Measurements from ENCODE around the gene DHFR.
"Not testable (repeated sequence)": the region's sequence is repeated elsewhere in the genome, so short reads cannot be mapped to it uniquely, and the experiment has no call there.

The DHFR gene

DNA sequence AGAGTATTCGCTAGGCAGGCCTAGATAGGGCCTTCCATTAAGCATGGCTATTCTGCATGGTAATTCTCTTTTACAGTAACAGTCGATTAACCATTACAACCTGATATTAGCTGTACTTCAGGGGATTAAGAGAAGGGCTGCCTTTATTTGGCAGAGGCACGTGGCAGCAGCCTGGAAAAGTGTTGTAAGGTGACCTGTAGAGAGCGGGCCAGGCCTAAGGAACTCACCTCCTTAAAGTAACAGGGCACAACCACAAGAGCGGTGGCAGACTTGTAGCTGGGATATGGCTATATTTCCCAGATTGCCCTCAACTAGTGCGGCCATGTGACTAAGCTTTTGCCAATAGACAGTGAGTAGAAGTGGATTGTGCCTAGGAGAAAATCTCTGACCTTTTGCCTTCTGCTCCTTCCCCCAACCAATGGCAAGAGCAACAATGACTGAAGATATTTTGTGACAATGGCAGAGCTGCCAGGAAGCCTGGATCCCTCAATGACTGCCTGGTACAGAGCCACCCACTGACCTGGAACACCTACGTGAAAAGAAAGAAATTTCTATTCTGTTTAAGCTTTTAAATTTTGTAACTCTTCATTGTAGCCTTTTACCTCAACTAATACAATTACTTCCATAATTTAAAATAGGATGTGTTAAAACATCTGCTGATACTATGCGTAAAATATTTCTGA is 65.8 kb downstream of the DHFR start:
- no peak for DNase-seq (ENCODE audit: low spot score)
- TF ChIP-seq, protein P1, sequence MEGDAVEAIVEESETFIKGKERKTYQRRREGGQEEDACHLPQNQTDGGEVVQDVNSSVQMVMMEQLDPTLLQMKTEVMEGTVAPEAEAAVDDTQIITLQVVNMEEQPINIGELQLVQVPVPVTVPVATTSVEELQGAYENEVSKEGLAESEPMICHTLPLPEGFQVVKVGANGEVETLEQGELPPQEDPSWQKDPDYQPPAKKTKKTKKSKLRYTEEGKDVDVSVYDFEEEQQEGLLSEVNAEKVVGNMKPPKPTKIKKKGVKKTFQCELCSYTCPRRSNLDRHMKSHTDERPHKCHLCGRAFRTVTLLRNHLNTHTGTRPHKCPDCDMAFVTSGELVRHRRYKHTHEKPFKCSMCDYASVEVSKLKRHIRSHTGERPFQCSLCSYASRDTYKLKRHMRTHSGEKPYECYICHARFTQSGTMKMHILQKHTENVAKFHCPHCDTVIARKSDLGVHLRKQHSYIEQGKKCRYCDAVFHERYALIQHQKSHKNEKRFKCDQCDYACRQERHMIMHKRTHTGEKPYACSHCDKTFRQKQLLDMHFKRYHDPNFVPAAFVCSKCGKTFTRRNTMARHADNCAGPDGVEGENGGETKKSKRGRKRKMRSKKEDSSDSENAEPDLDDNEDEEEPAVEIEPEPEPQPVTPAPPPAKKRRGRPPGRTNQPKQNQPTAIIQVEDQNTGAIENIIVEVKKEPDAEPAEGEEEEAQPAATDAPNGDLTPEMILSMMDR (conservative IDR thresholded peaks at IDR 0.05; ENCODE audit: low read depth), result no peak
- ChIA-PET POLR2A (ENCODE audit: low non-redundant PET) (no interaction called here), CTCF (no interaction called here)
- H3K27ac ChIP-seq, result no peak overlapping the region

DNA sequence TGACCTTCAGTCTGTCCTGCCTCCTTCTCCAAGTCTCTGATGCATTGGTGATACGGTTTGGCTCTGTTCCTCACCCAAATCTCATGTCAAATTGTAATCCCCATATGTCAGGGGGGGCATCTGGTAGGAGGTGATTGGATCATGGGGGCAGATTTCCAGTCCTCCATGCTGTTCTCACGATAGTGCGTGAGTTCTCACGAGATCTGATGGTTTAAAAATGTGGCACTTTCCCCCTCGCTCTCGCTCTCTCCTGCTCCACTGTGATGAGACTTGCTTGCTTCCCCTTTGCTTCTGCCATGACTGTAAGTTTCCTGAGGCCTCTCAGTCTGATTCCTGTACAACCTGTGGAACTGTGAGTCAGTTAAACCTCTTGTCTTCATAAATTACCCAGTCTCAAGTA is 70.0 kb downstream of the DHFR start:
- ChIA-PET CTCF (interaction anchor here (0.6 kb wide), 1 partner anchor 14 kb away, joined by 3 read pairs; no protein-coding TSS in a partner anchor), POLR2A (ENCODE audit: low non-redundant PET) (no interaction called here)
- TF ChIP-seq, protein P1 (conservative IDR thresholded peaks at IDR 0.05; ENCODE audit: low read depth), result no peak
- no peak overlapping the region for H3K27ac ChIP-seq
- DNase-seq (ENCODE audit: low spot score), result no peak

DNA sequence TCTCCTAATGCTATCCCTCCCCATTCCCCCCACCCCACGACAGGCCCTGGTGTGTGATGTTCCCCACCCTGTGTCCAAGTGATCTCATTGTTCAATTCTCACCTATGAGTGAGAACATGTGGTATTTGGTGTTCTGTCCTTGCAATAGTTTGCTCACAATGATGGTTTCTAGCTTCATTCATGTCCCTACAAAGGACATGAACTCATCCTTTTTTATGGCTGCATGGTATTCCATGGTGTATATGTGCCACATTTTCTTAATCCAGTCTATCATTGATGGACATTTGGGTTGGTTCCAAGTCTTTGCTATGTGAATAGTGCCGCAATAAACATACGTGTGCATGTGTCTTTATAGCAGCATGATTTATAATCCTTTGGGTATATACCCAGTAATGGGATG is 74.5 kb downstream of the DHFR start:
- DNase-seq (ENCODE audit: low spot score); POLR2A ChIA-PET (ENCODE audit: low non-redundant PET); H3K27ac ChIP-seq; CTCF ChIA-PET: not testable (repeated sequence)

DNA sequence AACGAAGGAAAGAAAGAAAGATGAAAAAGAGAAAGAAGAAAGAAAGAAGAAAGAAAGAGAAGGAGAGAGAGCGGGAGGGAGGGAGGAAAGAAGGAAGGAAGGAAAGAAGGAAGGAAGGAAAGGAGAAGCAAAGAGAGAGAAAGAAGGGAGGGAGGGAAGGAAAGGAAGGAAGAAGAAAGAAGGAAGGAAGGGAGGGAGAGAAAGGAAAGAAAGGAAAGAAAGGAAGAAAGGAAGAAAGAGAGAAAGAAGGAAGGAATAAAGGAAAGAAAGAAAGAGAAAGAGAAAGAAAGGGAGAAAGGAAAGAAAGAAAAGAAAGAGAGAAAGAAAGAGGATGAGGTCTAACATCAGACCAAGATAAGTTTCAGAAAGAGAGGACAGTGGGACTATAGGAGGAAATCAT is 75.7 kb downstream of the DHFR start:
- POLR2A ChIA-PET (ENCODE audit: low non-redundant PET), result no interaction called here
- TF ChIP-seq, protein P1 (conservative IDR thresholded peaks at IDR 0.05; ENCODE audit: low read depth), result no peak
- no peak overlapping the region for H3K27ac ChIP-seq
- CTCF ChIA-PET, result no interaction called here
- DNase-seq (ENCODE audit: low spot score), result no peak

DNA sequence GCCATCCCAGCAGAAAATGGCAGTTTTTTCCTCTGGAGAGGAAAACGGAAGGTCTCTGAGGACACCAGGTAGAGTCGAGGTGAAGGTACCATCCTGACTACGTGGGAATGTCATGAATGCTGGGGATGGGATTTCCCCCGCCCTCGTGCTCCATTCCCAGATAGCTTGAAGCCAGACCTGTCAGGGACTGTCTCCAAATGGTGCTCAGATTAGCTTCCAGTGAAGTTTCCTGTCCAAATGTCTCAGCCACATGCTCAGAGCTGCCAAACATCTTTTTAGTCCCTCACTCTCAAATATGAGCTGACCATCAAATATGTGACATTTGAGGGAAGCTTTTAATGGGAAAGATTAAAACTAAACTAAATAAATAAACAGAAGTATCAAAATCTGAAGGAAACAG is 77.1 kb downstream of the DHFR start:
- no peak overlapping the region for H3K27ac ChIP-seq
- ChIA-PET CTCF (interaction anchor here (0.7 to 1.0 kb wide), 2 partner anchors 8 to 32 kb away, joined by 3 to 4 read pairs; no protein-coding TSS in a partner anchor), POLR2A (ENCODE audit: low non-redundant PET) (no interaction called here)
- TF ChIP-seq, protein P1 (conservative IDR thresholded peaks at IDR 0.05; ENCODE audit: low read depth), result no peak
- DNase-seq (ENCODE audit: low spot score), result no peak

DNA sequence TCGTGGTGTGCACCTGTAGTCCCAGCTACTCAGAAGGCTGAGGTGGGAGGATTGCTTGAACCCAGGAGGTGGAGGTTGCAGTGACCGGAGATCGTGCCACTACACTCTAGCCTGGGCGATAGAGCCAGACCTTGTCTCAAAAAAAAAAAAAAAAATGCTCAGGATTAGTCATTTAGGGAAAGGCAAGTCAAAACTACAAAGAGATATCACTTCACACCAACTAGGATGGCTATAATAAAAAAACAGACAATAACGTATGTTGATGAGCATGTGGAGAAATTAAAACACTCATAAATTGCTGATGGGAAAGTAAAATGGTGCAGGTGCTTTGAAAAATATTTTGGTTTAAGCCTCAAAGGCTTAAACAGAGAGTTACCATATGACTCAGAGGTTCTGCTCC is 78.4 kb downstream of the DHFR start:
- no peak for DNase-seq (ENCODE audit: low spot score)
- POLR2A ChIA-PET (ENCODE audit: low non-redundant PET), result no interaction called here
- no peak overlapping the region for H3K27ac ChIP-seq
- TF ChIP-seq, protein P1 (conservative IDR thresholded peaks at IDR 0.05; ENCODE audit: low read depth), result no peak
- CTCF ChIA-PET, result interaction anchor here (0.7 kb wide), 1 partner anchor 423 kb away, joined by 3 read pairs; no protein-coding TSS in a partner anchor
